22Rv1 (cell line): ENCODE data around the gene BCL6.

Experiments
- CTCF ChIP-seq: fragments of 450-650 bp; IDR thresholded peaks from 2 replicates; pipeline ENCODE4 v1.5.1; 2017; ENCODE audit warnings: mild to moderate bottlenecking
- ZFX ChIP-seq: fragments of 450-650 bp; IDR thresholded peaks from 2 replicates; pipeline ENCODE4 v1.6.1; 2017; ENCODE audit warnings: antibody characterized with exemption, borderline replicate concordance

- TF ChIP-seq CTCF (no peak), ZFX (no peak)
Measured at GRCh38 chr3:187729598-187729997, 15.7 kb downstream of the BCL6 start.
